LNCAP (cell line): Measurements from ENCODE around the gene HTR1D.
A peak's percentile ranks its signal among the peaks of the same experiment; 100 is the strongest.

ENCODE experiments used
- TF ChIP-seq, protein P1 (sequence below): fragments of 450-650 bp; IDR thresholded peaks from 2 replicates; pipeline ENCODE4 v1.5.1; 2017; ENCODE audit warnings: mild to moderate bottlenecking

HTR1D gene

GRCh38 chr1:23184212-23184934 lies 32.9 kb downstream of the HTR1D start:
- TF ChIP-seq, protein P1, sequence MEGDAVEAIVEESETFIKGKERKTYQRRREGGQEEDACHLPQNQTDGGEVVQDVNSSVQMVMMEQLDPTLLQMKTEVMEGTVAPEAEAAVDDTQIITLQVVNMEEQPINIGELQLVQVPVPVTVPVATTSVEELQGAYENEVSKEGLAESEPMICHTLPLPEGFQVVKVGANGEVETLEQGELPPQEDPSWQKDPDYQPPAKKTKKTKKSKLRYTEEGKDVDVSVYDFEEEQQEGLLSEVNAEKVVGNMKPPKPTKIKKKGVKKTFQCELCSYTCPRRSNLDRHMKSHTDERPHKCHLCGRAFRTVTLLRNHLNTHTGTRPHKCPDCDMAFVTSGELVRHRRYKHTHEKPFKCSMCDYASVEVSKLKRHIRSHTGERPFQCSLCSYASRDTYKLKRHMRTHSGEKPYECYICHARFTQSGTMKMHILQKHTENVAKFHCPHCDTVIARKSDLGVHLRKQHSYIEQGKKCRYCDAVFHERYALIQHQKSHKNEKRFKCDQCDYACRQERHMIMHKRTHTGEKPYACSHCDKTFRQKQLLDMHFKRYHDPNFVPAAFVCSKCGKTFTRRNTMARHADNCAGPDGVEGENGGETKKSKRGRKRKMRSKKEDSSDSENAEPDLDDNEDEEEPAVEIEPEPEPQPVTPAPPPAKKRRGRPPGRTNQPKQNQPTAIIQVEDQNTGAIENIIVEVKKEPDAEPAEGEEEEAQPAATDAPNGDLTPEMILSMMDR = peak; percentile 48; the same call in 1 of the 2 replicates

DNA sequence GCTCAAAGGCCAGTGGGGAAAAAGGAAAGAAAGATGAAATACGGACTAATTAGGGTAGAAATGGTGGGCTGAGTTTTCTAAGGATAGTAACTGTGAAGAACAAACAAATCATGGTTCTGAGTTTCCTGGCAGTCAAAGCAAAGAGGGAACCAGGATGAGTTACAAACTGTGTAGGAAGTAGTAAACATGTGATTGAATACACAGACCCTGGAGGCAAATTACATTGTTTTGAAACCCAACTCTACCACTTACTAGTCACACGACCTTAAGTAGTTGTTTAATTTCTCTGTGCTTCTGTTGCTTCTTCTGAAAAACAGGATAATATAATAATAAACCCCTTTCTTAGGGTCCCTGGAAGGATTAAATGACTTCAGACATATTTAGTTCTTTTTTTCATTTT lies 37.4 kb downstream of the HTR1D start:
- TF ChIP-seq, protein P1 = no peak

DNA sequence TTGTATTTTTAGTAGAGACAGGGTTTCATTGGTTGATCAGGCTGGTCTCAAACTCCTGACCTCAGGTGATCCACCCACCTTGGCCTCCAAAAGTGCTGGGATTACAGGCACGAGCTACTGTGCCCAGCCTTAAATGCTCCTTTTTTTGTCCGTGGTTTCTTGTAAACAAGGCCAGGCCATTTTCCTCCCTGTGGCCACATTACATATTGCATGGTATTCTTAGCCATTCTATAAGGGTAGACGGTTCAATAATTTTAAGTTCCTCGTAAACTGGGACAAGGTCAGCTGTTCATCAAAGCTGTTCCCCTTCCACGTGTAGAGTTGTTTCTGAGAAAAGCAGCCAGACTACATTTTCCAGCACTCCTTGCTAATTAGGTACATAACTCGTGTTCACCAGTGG lies 38.4 kb downstream of the HTR1D start:
- TF ChIP-seq, protein P1 = no peak

DNA sequence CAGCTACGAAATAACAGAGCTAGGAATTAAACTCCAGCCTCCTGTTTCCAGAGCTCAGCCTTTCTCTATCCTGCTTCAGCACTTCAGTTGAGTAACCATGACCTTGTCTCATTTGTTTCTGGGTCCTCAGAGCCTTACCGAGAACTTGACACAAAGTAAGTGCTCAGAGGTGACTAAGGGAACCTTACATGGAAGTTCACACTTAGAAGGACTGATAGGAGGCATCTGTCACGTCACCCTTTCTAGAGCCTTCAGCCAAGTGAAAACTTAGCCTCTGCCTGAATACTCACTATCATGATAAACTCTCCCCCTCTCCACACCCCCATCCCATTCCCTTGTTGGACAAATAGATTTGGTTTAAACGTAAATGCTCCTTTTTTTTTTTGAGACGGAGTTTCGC lies 38.9 kb downstream of the HTR1D start:
- TF ChIP-seq, protein P1 = no peak

GRCh38 chr1:23177438-23178380 lies 39.6 kb downstream of the HTR1D start:
- TF ChIP-seq, protein P1 = no peak

GRCh38 chr1:23177031-23177430 lies 40.3 kb downstream of the HTR1D start:
- TF ChIP-seq, protein P1 = no peak

DNA sequence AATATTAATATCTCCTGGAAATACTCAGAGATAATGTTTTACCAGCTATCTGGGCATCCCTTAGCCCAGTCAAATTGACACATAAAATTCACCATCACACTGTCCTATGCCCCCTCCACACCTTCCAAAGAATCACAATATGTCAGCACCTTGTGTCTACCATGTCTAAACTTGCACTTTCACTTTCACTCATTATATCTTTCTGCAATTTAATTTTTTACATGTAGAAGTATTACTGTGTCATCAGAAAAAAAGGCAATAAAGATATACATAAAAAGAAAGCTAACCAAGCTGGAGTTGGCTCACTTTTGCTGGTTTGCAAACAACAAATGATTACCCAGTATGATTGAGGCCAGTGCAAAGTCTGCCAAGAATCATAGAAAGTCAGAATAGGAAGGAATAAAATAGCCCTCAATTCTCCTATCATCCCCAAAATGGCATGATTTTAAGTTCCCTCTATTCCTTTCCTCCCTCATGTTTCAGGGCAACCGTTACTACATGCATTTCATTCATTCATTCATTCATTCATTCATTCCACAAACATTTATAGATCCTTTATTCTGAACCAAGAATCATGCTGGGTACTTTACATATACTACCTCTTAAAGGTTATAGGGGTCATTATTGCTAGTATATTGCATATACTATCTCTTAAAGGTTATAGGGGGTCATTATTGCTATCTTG lies 42.7 kb downstream of the HTR1D start:
- TF ChIP-seq, protein P1 = no peak
